HG03342 (cell line): Measurements from ENCODE around the gene STMN1.

Experiments used
- ATAC-seq: cut with Tn5 transposase; IDR thresholded peaks from one replicate; pipeline ENCODE4 v1.9.1; 2021; ENCODE audit warnings: mild to moderate bottlenecking, moderate library complexity; ENCODE audit not compliant: unreplicated experiment

STMN1 gene

GRCh38 chr1:25896266-25896665, 10.0 kb downstream of the STMN1 start:
- ATAC-seq = no peak

GRCh38 chr1:25895365-25895990, 10.7 kb downstream of the STMN1 start:
- ATAC-seq = peak; percentile 90

GRCh38 chr1:25893116-25893515, 13.1 kb downstream of the STMN1 start:
- ATAC-seq = no peak

DNA sequence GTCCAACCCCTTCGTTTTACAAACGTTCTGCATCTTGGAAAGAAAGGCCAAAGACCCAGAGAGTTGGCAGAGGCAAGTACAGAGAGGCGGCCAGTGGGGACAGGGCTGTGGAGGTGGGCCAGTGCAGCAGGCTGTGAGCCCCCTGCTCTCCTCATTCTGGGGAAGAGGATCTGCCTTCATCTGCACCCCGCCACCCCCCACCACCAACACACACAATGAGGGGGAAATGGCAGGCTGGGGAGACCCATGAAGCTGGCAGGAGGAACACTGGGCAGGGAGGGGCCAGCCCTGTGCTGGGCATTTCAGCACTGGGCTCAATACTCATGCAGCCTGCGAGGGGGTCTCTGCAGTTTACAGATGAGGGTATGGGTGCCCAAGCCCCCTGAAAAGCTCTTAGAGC, 14.6 kb downstream of the STMN1 start:
- no peak for ATAC-seq

DNA sequence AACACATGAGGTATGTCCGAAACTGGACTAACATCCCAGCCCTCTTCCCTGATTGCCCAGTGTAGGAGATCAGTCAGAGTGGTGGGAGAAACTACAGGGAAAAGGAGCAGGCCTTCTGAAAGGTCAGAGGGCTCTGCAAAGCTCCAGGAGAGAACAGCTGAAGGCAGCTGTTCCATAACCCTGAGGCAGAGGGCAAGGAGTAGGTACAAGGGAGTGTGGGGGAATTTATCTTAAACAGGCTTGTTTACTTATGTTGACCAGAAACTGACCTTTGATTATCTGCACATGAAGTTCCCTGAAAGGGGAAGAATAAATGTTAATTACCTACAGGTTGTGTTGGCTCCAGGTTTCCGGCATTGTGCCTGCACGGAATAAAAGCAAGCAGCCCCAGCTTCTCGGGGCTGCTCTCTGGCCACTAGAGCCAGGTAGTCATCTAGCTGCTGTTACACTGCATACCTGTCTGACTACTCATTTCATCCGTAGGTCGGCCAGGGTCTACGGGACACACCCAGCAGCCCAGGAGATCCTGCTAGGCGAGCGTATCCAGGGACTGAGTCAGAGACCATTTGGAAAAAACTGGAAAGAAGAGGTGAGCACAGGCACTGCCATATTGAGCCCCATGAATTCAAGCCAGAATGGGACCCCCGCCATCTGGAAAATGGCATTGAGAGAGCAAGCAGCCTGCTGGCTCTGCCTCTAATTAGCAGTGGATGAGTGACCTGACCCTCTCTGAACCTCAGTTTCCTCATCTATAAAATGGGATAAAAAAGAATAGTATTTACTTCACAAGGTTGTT, 15.8 kb downstream of the STMN1 start:
- ATAC-seq = no peak

GRCh38 chr1:25889470-25889869, 16.7 kb downstream of the STMN1 start:
- no peak for ATAC-seq

DNA sequence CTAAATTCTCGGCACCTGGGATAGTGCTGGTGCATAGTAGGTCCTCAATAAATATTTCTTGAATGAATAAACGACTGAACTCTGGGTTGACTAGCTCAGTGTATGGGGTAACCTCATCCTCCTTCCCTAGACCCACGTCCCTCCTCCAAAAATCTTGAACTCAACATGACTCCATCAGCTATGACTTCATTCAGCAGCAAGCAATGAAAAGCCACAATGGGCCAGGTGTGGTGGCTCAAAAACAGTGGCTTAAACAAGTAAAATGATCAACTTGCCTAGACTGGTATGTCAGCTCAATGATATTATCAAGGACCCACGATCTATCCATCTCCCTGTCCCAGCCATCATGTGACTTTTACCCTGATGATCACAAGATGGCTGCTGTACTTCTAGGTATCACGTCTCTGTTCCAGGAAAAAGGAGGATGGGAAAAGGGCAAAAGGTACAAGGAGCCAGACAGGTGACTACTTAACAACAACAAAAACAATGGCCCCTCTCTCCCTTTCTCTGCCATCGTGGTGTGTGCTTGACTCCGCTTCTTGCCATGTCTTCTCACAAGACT, 17.7 kb downstream of the STMN1 start:
- ATAC-seq = no peak

- no peak for ATAC-seq
Observed at GRCh38 chr1:25885602-25886001, 20.6 kb downstream of the STMN1 start.

DNA sequence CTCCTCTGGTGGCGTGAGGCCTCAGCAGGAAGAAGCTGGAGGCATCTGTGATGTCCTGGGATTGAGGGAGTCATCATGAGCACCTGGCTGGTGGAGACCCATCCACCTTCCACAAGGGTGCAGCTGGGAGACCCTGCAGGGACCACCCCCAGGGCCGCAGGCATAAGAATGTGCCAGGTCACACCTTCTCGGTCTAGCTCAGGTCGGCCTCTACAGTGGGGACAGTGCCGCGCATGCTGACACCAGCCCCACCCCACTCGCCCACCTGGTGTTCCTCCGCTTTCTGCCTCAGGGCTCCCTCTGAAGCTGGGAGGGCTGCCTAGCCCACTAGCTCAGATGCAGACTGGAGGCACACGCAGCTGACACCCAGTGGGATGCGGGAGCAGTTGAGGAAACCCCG, 25.0 kb downstream of the STMN1 start:
- ATAC-seq = no peak

- no peak for ATAC-seq
Observed at GRCh38 chr1:25880518-25880917, 25.7 kb downstream of the STMN1 start.

GRCh38 chr1:25879675-25880074, 26.5 kb downstream of the STMN1 start:
- no peak for ATAC-seq

- ATAC-seq = no peak
Observed at GRCh38 chr1:25878690-25879089, 27.5 kb downstream of the STMN1 start.

DNA sequence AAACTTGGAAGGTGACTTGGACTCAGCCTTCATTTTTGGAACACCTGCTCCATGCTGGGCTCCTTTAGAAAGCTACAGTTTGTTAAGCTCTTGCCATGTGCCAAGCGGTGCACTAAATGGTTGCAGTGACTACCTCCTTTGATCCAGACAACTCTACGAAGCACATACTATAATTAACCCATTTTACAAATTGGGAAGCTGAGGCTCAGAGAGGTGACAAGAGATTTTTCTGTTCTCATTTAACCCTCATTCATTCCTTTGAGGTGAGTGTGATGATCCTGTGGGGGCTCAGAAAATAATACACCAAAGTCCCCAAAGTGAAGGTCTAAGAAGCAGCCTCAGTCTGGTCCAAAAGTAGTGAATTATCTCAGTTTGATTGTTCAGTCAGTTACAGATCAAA, 29.1 kb downstream of the STMN1 start:
- ATAC-seq = no peak

GRCh38 chr1:25876693-25877077, 29.5 kb downstream of the STMN1 start:
- no peak for ATAC-seq

- ATAC-seq = no peak
Observed at GRCh38 chr1:25875856-25876692, 30.1 kb downstream of the STMN1 start.

DNA sequence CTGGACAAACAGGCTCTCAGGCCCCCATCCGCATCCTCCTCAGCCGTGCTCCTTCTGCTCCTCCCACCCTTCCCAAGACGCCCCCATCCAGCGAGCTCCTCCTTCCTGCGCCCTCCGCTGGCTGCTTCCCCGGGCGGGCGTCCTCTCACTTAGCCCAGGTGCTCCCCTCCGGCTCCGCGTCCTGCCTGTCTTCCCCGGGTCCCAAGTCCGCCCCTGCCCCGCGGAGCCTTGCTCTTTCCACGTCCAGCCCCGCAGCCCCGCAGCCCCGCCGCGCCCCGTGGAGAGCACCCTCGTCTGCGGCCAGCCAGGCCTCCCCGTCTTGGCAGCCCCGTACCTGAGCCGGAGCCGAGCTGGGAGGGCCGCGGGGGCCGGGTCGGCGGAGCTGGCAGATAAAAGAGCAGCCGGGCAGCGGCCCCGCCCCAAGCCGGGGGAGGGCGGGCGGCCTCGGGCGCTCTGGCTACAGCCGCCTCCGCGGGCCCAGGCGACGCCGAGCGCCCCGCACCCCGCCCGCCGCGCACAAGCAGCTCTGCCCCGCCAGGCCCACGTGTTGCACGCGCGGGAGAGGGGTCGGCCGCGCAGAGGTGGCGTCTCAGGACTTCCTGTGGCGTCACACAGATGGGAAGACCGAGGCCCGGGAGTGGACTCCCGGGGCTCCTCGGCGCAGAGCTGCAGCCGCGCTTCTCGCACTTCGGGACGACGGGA, 30.9 kb downstream of the STMN1 start, which contains the start of gene PAQR7:
PAQR7 (minus strand) TSS at position 555 of the 702 bp plus-strand sequence. CDS start 11,869 bp downstream, outside the sequence.
- ATAC-seq = peak; percentile 56

DNA sequence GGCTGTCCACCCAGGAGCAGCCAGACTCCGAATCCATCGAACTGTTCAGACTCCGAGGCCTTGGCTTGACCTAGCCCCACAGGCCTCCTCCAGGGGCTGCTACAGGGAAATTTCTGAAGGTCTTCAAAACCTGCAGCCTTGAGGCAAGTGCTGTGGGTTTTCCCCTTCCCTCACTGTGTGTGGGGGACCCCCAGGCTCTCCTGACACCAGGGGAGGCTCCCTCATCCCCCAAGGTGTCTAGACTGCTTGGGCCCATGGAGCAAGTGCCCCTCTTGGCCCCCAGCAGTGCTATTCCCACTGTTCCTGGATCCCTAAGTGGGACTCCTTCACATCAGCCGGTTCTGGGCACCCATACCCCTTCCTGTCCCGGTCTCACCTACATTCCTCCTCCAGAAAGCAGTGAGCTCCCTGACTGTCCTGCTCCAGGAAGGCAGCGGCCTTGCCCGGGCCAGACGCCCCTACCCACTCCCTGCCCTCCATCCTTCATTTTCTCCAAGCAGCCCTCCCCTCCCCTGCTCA, 31.5 kb downstream of the STMN1 start:
- no peak for ATAC-seq

DNA sequence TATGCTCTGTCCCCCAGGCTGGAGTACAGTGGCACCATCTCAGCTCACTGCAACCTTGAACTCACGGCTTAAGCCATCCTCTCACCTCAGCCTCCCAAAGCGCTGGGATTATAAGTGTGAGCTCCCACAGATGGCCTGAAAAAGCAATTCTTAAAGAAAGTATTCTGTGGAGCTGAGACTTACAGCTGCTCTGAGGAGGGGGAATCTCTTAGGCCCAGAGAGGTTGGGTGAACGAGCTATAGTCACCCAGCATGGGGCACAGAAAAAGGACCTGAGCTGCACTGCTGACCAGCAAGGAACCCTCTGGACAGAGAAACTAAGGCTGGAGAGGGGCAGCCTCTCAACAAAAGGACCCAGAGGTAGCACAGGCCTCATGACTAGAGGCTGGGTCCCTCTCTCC, 32.0 kb downstream of the STMN1 start:
- ATAC-seq = no peak

DNA sequence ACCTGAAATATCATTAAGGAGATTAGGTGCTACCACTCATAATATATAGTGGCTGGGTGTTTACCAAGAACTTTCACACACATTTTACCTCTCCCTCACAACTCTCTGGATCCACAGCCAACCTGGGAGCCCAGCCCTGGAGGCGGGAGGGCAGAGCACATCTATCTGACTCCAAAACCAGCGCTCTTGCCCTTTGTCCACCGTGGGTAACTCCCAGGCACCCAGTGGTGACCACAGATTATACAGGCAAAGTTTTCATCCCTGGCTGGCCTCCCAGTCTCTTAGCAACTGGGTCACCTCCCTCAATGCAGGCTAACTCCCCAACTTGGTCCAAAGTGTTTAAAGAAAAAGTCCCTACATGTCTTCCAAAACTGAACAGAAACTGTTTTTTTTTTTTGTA, 33.1 kb downstream of the STMN1 start:
- ATAC-seq = no peak

DNA sequence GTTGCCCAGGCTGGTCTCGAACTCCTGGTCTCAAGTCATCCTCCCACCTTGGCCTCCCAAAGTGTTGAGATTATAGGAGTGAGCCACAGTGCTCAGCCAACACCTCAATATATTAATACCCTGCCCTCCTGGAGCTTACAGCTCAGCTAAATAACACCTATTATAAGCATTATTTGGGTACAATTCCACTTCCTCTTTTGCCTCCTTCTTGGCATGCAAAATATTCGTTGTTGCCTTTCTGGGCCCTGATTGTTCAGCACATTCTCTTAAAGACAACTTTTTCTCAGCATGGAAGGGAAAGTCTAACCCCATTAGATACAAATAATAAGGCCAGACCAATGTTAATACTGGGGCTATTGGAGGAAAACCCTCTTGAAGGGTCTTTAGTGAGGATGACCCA, 33.5 kb downstream of the STMN1 start:
- no peak for ATAC-seq
